Jurkat, Clone E6-1 (cell line): ENCODE results near the gene SLC1A7.

Experiments
- DNase-seq: peaks from one replicate; pipeline ENCODE4 v3.0.0-alpha.2; 2011; ENCODE audit warnings: low read depth, low spot score
- H3K4me3 ChIP-seq: 2 replicates; pipeline ENCODE4 v1.5.1; 2011; ENCODE audit warnings: mild to moderate bottlenecking, low read length, control low read depth, moderate library complexity

Gene SLC1A7

GRCh38 chr1:53082826-53083455 lies 59.5 kb downstream of the SLC1A7 start:
- H3K4me3 ChIP-seq: no peak overlapping the region
- no peak for DNase-seq

GRCh38 chr1:53081384-53082066 lies 60.9 kb downstream of the SLC1A7 start:
- no peak for DNase-seq
- no peak overlapping the region for H3K4me3 ChIP-seq

GRCh38 chr1:53080769-53081168 lies 61.7 kb downstream of the SLC1A7 start:
- DNase-seq: no peak

GRCh38 chr1:53080041-53080440 lies 62.4 kb downstream of the SLC1A7 start:
- DNase-seq: no peak

More at GRCh38 chr1:53080769-53081168, 61.7 kb downstream of the SLC1A7 start:
- H3K4me3 ChIP-seq: no peak overlapping the region

GRCh38 chr1:53079251-53079650 lies 63.2 kb downstream of the SLC1A7 start:
- no peak overlapping the region for H3K4me3 ChIP-seq
- DNase-seq: no peak

More at GRCh38 chr1:53080041-53080440, 62.4 kb downstream of the SLC1A7 start:
- no peak overlapping the region for H3K4me3 ChIP-seq

- no peak overlapping the region for H3K4me3 ChIP-seq
- DNase-seq: no peak
Measured at GRCh38 chr1:53078333-53079101, 63.9 kb downstream of the SLC1A7 start.

- no peak overlapping the region for H3K4me3 ChIP-seq
- no peak for DNase-seq
Measured at GRCh38 chr1:53077599-53077965, 64.9 kb downstream of the SLC1A7 start.

- DNase-seq: no peak
- no peak overlapping the region for H3K4me3 ChIP-seq
Measured at GRCh38 chr1:53076721-53077598, 65.5 kb downstream of the SLC1A7 start.

- DNase-seq: no peak
- no peak overlapping the region for H3K4me3 ChIP-seq
Measured at GRCh38 chr1:53076165-53076564, 66.3 kb downstream of the SLC1A7 start.

GRCh38 chr1:53075761-53076163 lies 66.7 kb downstream of the SLC1A7 start:
- H3K4me3 ChIP-seq: no peak overlapping the region
- no peak for DNase-seq

GRCh38 chr1:53075206-53075605 lies 67.2 kb downstream of the SLC1A7 start:
- no peak for DNase-seq

GRCh38 chr1:53074313-53075154 lies 67.9 kb downstream of the SLC1A7 start:
- no peak overlapping the region for H3K4me3 ChIP-seq
- no peak for DNase-seq

More at GRCh38 chr1:53075206-53075605, 67.2 kb downstream of the SLC1A7 start:
- no peak overlapping the region for H3K4me3 ChIP-seq

- DNase-seq: no peak
- no peak overlapping the region for H3K4me3 ChIP-seq
Measured at GRCh38 chr1:53073868-53074311, 68.5 kb downstream of the SLC1A7 start.

GRCh38 chr1:53073287-53073686 lies 69.2 kb downstream of the SLC1A7 start:
- no peak for DNase-seq
- no peak overlapping the region for H3K4me3 ChIP-seq

- no peak overlapping the region for H3K4me3 ChIP-seq
Measured at GRCh38 chr1:53071915-53072314, 70.5 kb downstream of the SLC1A7 start.

GRCh38 chr1:53071167-53071865 lies 71.1 kb downstream of the SLC1A7 start:
- no peak overlapping the region for H3K4me3 ChIP-seq
- DNase-seq: no peak

More at GRCh38 chr1:53071915-53072314, 70.5 kb downstream of the SLC1A7 start:
- DNase-seq: no peak

GRCh38 chr1:53070621-53071020 lies 71.8 kb downstream of the SLC1A7 start:
- H3K4me3 ChIP-seq: no peak overlapping the region
- DNase-seq: no peak
